Aorta (tissue), 5 donors: ENCODE data around the gene MYLK. TPM values are rescaled to one million over a fixed set of nuclear protein-coding genes. Genes with fewer than 3 reads are reported as not detected.

ENCODE experiments used
- ATAC-seq: fragments of 200-7000 bp; cut with Tn5 transposase; one replicate; pipeline ENCODE4 v1.9.1; 2022; ENCODE audit warnings: moderate library complexity; ENCODE audit not compliant: low FRiP score
- DNase-seq, 2 donors: peaks; one replicate each; pipeline ENCODE4 v3.0.0-alpha.2; 2020
- H3K27ac ChIP-seq, 2 donors: one replicate each; pipeline ENCODE4 v1.5.1; 2013; ENCODE audit warnings: low read length in 2 of 2, mild to moderate bottlenecking in 2 of 2, moderate library complexity in 2 of 2, control low read depth in 1 of 2, inconsistent platforms in 1 of 2, low read depth in 1 of 2
- H3K27me3 ChIP-seq, 2 donors: one replicate each; pipeline ENCODE4 v1.6.1; 2013; ENCODE audit warnings: control low read depth in 1 of 2, low read length in 1 of 2, mild to moderate bottlenecking in 1 of 2, moderate library complexity in 1 of 2; ENCODE audit not compliant: insufficient read depth in 2 of 2, control insufficient read depth in 1 of 2
- H3K36me3 ChIP-seq, 2 donors: one replicate each; pipeline ENCODE4 v1.6.1; 2013; ENCODE audit warnings: control low read depth in 1 of 2, low read length in 1 of 2, mild to moderate bottlenecking in 1 of 2; ENCODE audit not compliant: insufficient read depth in 2 of 2, control insufficient read depth in 1 of 2
- H3K4me1 ChIP-seq, 2 donors: one replicate each; pipeline ENCODE4 v1.6.1; 2013; ENCODE audit warnings: low read length in 2 of 2, control low read depth in 1 of 2, mild to moderate bottlenecking in 1 of 2, moderate library complexity in 1 of 2; ENCODE audit not compliant: insufficient read depth in 2 of 2, control insufficient read depth in 1 of 2
- H3K4me3 ChIP-seq, 2 donors: one replicate each; pipeline ENCODE4 v1.5.1; 2013; ENCODE audit warnings: low read length in 2 of 2, control low read depth in 1 of 2, mild to moderate bottlenecking in 1 of 2
- H3K9me3 ChIP-seq: one replicate; pipeline ENCODE4 v1.6.1; 2013; ENCODE audit warnings: mild to moderate bottlenecking, low read length; ENCODE audit not compliant: control insufficient read depth
- WGBS, 2 donors: extraction: QIAGEN DNeasy Blood & Tissue Kit; methylation state at CpG; one replicate each; pipeline ENCODE4 v1.1.7; 2013; 5-methylcytosine and 5-hydroxymethylcytosine counted together
- intact Hi-C, 2 donors: fragments of 100-400 bp; cut with DNase I; formaldehyde crosslinking; loops; one replicate each; pipeline versions ENCODE4 v1.14.2 to v1.15.0; 2022
- long read RNA-seq, 2 donors: library from polyadenylated mRNA; unstranded; transcript quantifications; one replicate each; pipeline ENCODE4 v2.0.0, GENCODE V29; 2020 to 2021
- polyA plus RNA-seq, 2 donors: library from polyadenylated mRNA; stranded (reverse); fragments of 200-250 nt; gene quantifications; one replicate each; pipeline ENCODE4 v1.2.3, GENCODE V29; 2013
- total RNA-seq, 2 donors: library from RNA; stranded (reverse); fragmentation: NEBNext Ultra II Directional; extraction: Animal tissue kit (Norgen Biotek cat#: 25700); gene quantifications; one replicate each; pipeline ENCODE4 v1.2.1, GENCODE V29; 2021
- donor health status: healthy with polysubstance abuse.
- donor health status: Bipolar disorder and iron deficiency.
- donor health status: DM: no; HTN: no; CAD: no.
- donor health status: DM: no; HTN: no; CAD: no.
- donor health status: DM: yes; HTN: yes; CAD: no.

The MYLK gene, protein sequence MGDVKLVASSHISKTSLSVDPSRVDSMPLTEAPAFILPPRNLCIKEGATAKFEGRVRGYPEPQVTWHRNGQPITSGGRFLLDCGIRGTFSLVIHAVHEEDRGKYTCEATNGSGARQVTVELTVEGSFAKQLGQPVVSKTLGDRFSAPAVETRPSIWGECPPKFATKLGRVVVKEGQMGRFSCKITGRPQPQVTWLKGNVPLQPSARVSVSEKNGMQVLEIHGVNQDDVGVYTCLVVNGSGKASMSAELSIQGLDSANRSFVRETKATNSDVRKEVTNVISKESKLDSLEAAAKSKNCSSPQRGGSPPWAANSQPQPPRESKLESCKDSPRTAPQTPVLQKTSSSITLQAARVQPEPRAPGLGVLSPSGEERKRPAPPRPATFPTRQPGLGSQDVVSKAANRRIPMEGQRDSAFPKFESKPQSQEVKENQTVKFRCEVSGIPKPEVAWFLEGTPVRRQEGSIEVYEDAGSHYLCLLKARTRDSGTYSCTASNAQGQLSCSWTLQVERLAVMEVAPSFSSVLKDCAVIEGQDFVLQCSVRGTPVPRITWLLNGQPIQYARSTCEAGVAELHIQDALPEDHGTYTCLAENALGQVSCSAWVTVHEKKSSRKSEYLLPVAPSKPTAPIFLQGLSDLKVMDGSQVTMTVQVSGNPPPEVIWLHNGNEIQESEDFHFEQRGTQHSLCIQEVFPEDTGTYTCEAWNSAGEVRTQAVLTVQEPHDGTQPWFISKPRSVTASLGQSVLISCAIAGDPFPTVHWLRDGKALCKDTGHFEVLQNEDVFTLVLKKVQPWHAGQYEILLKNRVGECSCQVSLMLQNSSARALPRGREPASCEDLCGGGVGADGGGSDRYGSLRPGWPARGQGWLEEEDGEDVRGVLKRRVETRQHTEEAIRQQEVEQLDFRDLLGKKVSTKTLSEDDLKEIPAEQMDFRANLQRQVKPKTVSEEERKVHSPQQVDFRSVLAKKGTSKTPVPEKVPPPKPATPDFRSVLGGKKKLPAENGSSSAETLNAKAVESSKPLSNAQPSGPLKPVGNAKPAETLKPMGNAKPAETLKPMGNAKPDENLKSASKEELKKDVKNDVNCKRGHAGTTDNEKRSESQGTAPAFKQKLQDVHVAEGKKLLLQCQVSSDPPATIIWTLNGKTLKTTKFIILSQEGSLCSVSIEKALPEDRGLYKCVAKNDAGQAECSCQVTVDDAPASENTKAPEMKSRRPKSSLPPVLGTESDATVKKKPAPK (N-terminal part only)
- total RNA-seq (100 to 1,000 TPM; 484 to 786 TPM), polyA plus RNA-seq (100 to 1,000 TPM; 134 to 143 TPM)
- long read RNA-seq, donor 1, full-length matches to known transcripts: 140 of 1,788 reads
- long read RNA-seq, donor 1, partial matches to known transcripts: 1,270 of 1,788 reads
- long read RNA-seq, donor 1, other reads (novel, unspliced or antisense): 378 of 1,788 reads
- long read RNA-seq, donor 2, full-length matches to known transcripts: 42 of 331 reads
- long read RNA-seq, donor 2, partial matches to known transcripts: 238 of 331 reads
- long read RNA-seq, donor 2, other reads (novel, unspliced or antisense): 51 of 331 reads

DNA sequence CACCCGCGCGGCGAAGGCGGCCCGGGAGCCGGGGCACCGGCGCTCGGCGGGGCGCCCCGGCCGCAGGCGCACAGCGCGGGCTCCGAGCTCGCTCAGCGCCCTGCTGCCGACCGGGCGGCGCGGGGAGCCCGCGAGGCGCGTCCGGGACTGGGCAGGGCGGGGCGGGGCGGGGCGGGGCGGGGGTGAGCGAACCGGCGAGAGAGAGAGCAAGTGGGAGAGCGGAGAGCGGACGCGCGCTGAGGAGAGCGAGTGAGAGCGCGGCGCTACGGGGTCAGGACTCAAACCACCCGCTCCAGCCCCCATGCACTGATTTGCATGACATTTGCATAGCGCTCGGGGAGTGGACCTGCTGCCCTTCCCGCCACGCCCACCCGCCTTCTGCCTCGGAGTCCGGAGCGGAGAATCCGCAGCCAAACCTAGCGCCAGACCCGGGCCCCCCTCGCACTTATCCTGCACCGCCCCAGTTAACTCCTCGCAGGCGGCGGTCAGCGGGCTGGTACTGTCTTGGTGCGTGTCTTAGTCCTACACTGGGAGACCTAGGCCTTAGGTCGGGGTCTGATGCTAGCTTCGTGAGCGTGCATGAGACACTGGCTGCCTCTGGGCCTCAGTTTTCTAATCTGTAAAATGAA is at the start of gene MYLK:
TSS of gene MYLK (minus strand) at position 130 of the 629 bp plus-strand sequence. CDS start 90,491 bp downstream, outside the sequence.
- DNase-seq: peak; percentile 90 to 95
- no peaks in the 10 kb centered on the region for H3K36me3 ChIP-seq
- H3K27ac ChIP-seq: peak within 1 kb of the TSS; percentile 61 to 68
- peak; percentile 82 for ATAC-seq
- no peaks in the 10 kb centered on the region for H3K27me3 ChIP-seq
- intact Hi-C loops: loop anchor here (5.0 kb wide), 5 partner anchors 67 to 162 kb away; no protein-coding TSS in a partner anchor
- peak within 1 kb of the TSS; percentile 74 to 90 for H3K4me3 ChIP-seq
- WGBS, 2 donors: 1 to 3% methylated on average over 41 to 70 of the region's 70 CpGs
- H3K4me1 ChIP-seq: peaks cover 0 to 1% of the 10 kb centered on the region in 2 donors
- no peaks in the 10 kb centered on the region for H3K9me3 ChIP-seq

DNA sequence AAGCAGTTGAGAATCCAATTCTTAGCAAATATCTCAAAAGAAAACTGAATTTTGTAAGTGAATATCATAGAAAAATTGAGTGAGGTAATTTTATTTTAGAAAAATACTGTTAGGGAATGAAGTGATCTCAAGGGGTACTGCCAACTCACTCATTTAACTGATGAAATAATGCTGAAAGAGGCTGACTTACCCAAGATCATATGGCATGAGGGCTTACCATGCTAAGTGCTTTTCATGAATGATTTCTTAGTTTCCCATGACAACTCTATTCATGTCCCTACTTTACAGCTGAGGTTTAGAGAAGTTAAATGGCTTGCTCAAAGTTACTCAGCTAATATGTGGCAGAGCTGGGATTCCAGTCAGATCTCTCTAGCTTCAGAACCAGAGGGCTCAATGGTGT is 46.3 kb upstream of the MYLK start:
- Histone ChIP-seq H3K4me3 (no peak overlapping the region), H3K27me3 (no peaks in the 10 kb centered on the region), H3K27ac (no peak overlapping the region), H3K4me1 (no peaks in the 10 kb centered on the region), H3K9me3 (no peaks in the 10 kb centered on the region), H3K36me3 (peaks cover 0 to 3% of the 10 kb centered on the region in 2 donors)
- ATAC-seq (no peak), DNase-seq (no peak)
- intact Hi-C loops: no loop called here

DNA sequence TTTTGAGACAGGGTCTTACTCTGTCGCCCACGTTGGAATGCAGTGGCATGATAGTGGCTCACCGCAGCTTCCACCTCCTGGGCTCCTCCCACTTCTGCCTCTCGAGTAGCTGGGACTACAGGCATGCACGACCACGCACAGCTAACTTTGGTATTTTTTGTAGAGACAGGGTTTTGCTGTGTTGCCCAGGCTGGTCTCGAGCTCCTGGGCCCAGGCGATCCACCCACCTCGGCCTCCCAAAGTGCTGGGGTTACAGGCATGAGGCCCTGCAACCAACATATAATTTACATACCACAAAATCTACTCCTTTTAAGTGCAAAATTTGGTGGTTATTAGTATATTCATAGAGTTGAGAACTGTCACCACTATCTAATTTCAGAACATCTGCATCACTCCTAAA is 45.2 kb upstream of the MYLK start:
- Histone ChIP-seq H3K4me1 (no peaks in the 10 kb centered on the region), H3K36me3 (peaks cover 0 to 3% of the 10 kb centered on the region in 2 donors), H3K4me3 (no peak overlapping the region), H3K9me3 (no peaks in the 10 kb centered on the region), H3K27ac (no peak overlapping the region), H3K27me3 (no peaks in the 10 kb centered on the region)
- no peak for ATAC-seq
- intact Hi-C loops: no loop called here
- no peak for DNase-seq
- 93 to 94% methylated on average over 9 of the region's 9 CpGs for WGBS, 2 donors

DNA sequence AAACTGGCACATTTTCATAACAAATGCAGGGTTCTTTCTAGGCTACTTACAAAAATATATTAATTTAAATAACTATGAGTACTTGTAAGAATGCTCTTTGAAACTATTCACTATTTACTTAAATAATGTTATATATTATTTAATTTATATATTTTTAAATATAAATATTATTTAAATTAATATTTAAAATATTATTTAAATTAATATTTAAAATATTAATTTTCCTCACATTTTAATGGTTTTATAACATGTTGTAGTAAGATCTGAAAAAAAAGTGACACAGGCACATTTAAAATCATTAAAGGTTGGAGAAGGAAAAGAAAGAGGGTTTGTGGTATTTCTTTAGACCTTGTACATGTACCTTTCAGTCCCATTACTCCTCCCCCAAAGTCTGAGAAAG is 42.3 kb upstream of the MYLK start:
- DNase-seq (no peak), ATAC-seq (no peak)
- intact Hi-C loops: no loop called here
- Histone ChIP-seq H3K36me3 (no peaks in the 10 kb centered on the region), H3K4me1 (no peaks in the 10 kb centered on the region), H3K4me3 (no peak overlapping the region), H3K9me3 (no peaks in the 10 kb centered on the region), H3K27me3 (no peaks in the 10 kb centered on the region), H3K27ac (no peak overlapping the region)

DNA sequence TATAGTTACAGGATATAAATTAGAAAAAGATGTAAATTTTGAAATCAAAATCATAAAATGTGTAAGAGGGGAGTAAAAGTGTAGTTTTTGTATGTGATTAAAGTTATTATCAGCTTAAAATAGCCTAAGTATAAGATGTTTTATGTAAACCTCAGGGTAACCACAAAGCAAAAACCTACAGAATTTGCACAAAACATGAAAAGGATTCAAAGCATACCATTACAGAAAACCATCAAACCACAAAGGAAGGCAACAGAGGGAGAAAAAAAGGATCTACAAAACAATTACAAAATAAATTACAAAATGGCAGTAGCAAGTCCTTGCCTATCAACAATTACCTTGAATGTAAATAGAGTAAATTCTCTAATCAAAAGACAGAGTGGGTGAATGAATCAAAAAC is 36.7 kb upstream of the MYLK start:
- Histone ChIP-seq H3K27me3 (no peaks in the 10 kb centered on the region), H3K4me1 (no peaks in the 10 kb centered on the region), H3K9me3 (peaks cover 2% of the 10 kb centered on the region), H3K4me3 (no peak overlapping the region), H3K36me3 (peaks cover 0 to 3% of the 10 kb centered on the region in 2 donors), H3K27ac (no peak overlapping the region)
- ATAC-seq (no peak), DNase-seq (no peak)
- intact Hi-C loops: no loop called here

DNA sequence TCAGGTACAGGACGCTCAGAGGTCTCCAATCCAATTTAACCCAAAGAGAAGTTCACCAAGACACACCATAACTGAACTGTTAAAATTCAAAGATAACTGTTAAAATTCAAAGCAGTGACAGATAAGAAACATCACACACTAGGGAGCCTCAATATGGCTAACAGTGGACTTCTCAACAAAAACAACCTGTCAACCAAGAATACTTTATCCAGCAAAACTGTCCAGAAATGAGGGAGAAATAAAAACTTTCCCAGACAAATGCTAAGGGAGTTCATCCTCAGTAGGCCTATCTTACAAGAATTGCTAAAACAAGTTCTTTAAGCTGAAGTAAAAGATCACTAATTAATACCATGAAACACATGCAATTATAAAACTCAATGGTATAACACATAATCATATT is 36.3 kb upstream of the MYLK start:
- H3K9me3 ChIP-seq: peaks cover 2% of the 10 kb centered on the region
- peaks cover 0 to 3% of the 10 kb centered on the region in 2 donors for H3K36me3 ChIP-seq
- no peak overlapping the region for H3K27ac ChIP-seq
- H3K4me3 ChIP-seq: no peak overlapping the region
- intact Hi-C loops: no loop called here
- no peak for ATAC-seq
- WGBS, 2 donors: 92 to 100% methylated on average over 1 of the region's 1 CpG
- no peaks in the 10 kb centered on the region for H3K27me3 ChIP-seq
- no peaks in the 10 kb centered on the region for H3K4me1 ChIP-seq
- DNase-seq: no peak

DNA sequence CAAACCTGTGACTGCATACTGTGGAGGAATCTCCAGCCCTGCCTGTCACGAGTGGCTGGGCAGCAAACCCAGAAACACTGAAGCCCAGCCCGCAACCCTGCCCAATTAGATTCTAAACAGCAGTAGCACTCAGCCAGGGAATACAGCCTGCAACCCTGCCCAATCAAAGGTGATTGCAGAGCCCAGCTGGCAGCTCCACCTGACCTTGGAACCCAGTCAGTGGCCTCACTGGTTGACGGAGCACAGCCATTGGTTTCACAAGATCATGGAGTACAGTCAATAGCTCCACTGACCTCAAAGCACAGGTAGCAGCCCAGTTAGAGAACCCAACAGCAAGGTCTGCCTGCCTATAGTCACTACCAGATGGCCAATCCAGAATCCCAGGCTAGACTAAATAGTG is 35.2 kb upstream of the MYLK start:
- Histone ChIP-seq H3K27me3 (no peaks in the 10 kb centered on the region), H3K4me3 (no peak overlapping the region), H3K9me3 (peaks cover 2% of the 10 kb centered on the region), H3K27ac (no peak overlapping the region), H3K4me1 (no peaks in the 10 kb centered on the region), H3K36me3 (peaks cover 0 to 3% of the 10 kb centered on the region in 2 donors)
- DNase-seq (no peak), ATAC-seq (peak; percentile 22)
- intact Hi-C loops: no loop called here
- 90 to 99% methylated on average over 3 of the region's 3 CpGs for WGBS, 2 donors

DNA sequence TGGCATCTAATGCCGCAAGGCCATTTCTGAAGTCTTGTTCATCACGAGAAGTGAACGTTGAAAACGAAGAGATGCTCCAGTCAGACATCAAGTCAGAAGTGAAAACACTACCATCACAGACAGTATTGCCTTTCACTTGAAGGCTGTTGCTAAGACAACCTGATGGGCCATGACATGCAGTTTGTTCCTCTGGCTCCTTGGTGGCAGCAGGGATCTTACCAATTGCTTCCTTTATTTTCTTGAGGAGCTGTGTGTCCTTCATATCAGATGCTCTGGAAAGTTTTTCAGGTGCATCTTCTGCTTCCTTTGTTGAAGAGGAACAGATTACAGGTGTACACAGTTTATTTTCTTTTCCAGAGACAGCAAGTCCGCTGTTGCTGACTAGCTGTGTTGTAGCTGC is 30.7 kb upstream of the MYLK start:
- H3K27me3 ChIP-seq: no peaks in the 10 kb centered on the region
- ATAC-seq (no peak), DNase-seq (no peak)
- peaks cover 2% of the 10 kb centered on the region for H3K9me3 ChIP-seq
- peaks cover 2 to 9% of the 10 kb centered on the region in 2 donors for H3K4me1 ChIP-seq
- WGBS, 2 donors: 55 to 80% methylated on average over 5 of the region's 5 CpGs
- H3K36me3 ChIP-seq: peaks cover 0 to 3% of the 10 kb centered on the region in 2 donors
- peak overlapping the region in 1 of 2 donors; percentile 44 for H3K27ac ChIP-seq
- intact Hi-C loops: no loop called here
- H3K4me3 ChIP-seq: no peak overlapping the region
